ENCODE measurements around the gene ADRA2C.

ADRA2C gene

DNA sequence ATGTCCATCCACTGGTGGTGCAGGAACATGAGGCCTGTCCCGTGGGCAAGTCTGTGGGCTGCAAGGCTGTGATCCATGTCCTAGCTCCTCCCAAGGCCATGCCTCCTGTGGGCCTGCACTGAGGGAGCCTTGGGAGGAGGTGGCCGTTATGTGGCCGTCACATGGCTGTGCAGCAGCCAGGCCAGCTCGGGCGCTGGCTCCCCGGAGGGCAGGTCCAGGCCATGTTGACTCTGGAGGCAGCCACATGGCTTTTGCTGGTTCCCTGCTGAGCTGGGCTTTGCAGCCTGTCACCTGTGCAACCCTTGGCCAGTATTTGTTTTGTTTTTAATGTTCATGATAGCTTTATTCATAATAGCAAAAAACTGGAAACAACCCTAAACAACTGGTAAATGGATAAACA lies 13.3 kb downstream of the ADRA2C start:
- no peak for DNase-seq

DNA sequence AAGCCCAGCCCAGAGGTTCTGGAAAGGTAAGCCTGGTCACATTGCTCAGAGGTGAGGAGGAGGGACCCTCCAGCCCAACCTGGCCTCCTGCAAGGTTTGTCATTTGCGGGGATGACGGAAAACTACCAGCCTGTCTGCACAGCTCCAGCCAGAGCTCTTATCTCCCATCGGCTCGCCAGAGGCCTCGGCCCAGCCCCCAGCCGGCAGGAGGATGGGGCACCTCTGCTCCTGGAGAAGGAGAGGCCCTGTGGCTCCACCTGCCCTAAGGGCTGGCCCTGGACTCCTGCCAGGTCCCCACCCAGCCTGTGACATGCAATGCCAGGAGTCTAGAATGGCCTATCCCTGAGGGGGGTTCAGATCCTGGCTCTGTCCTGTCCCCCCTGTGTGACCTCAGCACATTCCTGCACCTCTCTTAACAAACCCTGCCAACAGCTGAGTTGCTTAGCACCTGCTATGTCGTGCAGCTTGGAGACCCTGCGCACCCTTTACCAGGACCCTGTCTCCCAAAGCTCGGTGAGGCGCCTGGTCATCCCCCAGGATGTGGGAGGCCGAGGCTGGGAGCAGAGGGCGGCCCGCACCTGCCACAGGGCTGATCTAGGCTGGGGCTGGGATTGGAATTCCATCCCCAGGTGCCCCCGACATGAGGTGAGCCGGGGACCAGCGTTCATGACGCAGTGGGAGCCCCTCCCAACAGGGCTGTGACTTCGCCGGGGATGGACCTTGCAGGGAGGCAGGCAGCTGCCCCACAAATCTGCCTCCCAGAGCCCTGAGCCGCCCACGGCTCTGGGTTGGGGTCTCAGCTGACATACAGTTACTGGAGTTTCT lies 14.4 kb downstream of the ADRA2C start:
- DNase-seq, result no peak

DNA sequence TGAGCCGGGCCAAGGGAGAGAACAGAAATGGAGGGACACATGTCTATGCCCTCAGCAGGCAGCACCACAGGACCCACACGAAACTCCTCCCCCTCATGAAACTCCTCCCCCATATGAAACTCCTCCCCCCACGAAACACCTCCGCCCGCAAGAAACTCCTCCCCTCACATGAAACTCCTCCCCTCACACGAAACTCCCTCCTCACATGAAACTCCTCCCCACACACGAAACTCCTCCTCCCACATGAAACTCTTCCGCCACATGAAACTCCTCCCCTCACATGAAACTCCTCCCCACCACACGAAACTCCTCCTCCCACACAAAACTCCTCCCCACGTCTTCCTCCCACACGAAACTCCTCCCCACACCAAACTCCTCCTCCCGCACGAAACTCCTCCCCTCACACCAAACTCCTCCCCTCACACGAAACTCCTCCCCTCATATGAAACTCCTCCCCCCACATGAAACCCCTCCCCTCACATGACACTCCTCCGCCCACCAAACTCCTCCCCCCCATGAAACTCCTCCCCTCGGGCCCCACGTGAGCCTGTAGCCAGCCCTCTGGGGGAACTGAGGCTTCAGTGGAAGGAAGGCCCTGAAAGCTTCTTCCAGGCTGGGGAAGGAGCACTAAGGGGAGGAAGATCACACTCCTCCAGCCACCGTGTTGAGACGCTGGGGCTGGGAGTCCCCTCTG lies 15.2 kb downstream of the ADRA2C start:
- DNase-seq, result no peak

GRCh38 chr4:3781997-3782930 lies 16.1 kb downstream of the ADRA2C start:
- DNase-seq, result no peak

DNA sequence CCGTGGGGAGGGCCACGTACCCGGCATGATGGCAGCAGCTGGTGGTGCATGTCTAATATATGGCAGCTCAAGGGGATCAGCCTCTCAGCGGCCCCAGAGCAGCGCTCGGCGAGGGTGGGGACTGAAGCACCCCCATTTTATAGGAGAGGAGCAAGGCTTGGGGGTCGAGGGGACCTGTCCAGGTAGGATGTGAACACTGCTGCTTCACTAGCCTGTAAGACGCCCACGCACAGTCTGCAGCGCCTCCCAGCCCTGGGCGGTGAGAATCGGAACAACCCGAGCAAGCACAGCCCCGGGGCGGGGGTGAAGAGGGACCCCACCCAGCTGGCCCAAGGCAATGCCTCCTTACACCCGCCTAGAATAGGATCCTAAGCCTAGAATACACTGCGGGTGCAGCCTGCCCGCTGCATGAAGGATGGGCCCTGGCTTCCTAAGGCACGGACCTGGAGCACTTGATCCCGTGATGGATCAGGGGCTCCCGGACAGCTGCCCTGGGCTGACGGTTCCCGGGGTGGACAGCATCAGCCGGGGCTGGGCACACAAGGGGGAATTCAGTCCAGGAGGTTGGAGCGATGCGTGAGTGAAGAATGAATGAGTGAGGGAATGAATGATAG lies 17.6 kb downstream of the ADRA2C start:
- DNase-seq, result no peak

DNA sequence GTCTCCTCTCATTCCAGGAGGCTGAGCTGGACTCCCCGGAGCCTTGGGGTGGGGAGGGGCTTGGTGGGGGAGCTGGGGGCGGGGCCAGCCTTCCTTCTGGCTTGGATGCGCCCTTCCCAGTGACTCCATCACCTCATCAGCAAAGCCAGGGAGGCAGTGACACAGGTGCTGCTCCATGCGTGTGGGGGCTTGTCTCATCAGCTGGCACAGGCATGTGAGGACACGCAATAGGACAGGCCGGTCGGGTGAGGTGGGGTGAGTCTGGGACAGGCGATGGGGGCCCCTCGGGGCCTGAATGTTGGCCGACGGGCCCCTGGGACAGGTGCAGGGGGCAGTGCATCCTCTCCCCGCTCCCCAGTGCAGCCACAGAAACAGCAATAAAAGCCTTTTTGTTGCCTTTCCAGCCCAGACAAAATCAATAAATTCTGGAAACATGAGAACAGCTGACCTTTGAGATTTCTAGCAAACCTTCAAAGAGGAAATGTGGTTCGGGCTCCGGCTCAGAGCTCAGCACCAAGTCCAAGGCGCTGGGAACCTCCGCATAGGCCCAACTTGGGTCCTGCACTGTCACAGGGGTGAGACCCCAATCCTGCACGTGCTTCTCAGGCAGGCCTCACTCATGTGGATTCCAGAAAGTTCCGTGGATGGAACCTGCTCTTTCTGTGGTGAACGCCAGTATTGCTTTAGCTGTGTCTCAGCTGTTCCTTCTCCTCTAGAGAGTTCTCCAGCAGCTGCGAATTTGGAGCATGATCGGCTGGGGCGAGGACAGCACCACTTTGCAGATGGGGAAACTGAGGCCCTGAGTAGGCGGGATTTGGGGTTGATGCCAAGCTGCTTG lies 18.5 kb downstream of the ADRA2C start:
- no peak for DNase-seq

DNA sequence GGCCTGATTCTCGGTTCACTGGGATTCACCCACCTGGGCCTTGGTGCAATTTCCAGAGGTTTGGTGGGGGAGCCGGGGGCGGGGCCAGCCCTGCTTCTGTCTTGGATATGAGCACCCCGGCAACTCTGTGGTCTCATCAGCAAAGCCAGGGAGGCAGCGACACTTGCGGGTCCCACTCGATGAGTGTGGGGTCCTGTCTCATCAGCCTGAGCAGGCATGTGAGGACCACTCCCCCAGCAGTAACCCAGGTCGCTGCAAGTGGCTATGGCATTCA lies 19.0 kb downstream of the ADRA2C start:
- DNase-seq, result no peak

- DNase-seq, result no peak
These were observed 20.1 kb downstream of the ADRA2C start for GRCh38 chr4:3786196-3786869.

GRCh38 chr4:3787489-3788365 lies 21.5 kb downstream of the ADRA2C start:
- DNase-seq, result no peak

GRCh38 chr4:3788366-3788660 lies 22.1 kb downstream of the ADRA2C start:
- DNase-seq, result no peak

DNA sequence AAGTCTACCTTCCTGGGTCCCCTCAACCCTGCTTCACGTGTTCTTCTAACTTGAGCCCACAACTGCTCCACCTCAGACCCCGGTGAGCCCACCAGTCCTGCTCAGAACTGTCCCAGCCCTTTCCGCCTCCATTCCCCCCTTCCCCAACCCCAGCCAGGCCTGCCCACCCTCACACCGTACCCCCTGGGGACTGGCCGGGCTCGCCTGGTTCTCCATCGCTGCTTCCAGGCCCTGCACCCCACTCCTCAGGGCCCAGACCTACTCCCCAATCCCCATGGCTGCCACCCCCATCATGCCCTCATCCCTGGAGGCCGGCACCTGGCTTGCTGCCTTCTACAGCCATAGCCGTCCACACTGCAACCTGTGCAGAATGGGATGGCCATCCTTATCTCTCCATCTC lies 23.4 kb downstream of the ADRA2C start:
- no peak for DNase-seq

GRCh38 chr4:3790006-3790561 lies 23.9 kb downstream of the ADRA2C start:
- no peak for DNase-seq

GRCh38 chr4:3791256-3791655 lies 25.1 kb downstream of the ADRA2C start:
- no peak for DNase-seq

GRCh38 chr4:3791910-3792542 lies 25.8 kb downstream of the ADRA2C start:
- DNase-seq, result no peak

- DNase-seq, result no peak
These were observed 26.6 kb downstream of the ADRA2C start for GRCh38 chr4:3792813-3793212.

DNA sequence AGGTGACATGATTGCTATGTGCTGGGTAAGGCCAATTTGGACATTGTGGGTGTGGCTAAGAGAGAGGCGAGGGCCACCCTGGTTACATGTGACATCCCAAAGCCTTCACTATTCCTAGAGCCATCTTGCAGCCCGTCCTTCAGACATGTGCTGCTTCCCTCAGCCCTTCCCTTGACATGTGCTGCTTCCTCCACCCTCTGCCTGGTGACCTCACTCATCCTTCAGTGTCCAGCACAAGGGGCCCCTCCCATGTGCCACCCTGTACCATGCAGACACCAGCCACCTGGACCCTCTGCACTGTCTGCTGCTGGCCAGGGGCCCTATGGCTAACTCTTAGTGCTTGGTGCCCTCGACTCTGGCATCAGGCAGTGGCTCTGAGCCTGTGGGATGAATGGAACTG lies 27.4 kb downstream of the ADRA2C start:
- DNase-seq, result no peak

GRCh38 chr4:3796960-3797359 lies 30.8 kb downstream of the ADRA2C start:
- DNase-seq, result no peak

DNA sequence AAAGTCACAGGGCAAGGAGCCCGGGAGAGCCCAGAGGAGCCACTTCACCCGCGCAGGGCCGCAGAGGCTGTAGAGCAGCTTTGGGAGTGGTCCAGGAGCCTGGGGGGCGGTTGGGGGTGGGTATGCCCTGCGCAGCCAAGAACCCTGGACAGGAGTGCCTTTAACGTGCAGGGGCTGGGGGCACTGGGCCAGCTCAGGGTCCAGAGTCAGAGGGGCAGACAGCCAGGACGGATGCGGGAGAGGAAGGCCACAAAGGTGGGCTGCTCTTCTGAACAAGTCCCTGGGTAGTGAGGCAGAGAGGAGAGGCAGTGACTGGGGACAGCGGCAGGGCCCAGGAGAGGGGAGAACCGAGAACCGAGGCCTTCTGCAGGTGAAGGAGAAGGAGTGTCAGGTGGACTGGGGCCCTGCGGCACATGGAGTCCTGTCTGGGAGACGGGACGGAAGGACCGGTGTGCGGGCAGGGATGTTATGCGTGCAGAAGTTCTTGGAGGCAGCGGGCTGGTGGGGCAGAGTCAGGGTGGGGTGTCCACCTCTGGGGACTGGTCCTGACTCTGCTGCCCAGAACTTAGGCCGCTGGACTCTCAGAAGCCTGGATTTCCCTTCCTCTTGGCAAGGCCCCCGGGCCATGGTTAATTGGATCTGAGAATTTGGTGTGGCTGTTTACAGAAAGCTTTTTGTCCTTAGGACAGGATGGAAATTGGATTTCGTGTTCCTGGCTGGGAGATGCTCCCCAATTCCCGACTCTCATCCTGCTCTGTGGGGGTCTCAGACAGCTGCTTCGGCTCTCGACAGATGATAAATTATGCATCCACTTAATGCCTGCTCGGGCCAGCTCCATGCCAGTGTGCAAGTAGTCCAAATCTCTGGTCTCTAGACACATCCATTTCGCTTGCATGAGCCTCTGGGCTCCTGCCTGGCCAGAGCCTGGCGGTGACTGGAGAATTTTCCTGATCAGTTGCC lies 31.9 kb downstream of the ADRA2C start:
- no peak for DNase-seq

DNA sequence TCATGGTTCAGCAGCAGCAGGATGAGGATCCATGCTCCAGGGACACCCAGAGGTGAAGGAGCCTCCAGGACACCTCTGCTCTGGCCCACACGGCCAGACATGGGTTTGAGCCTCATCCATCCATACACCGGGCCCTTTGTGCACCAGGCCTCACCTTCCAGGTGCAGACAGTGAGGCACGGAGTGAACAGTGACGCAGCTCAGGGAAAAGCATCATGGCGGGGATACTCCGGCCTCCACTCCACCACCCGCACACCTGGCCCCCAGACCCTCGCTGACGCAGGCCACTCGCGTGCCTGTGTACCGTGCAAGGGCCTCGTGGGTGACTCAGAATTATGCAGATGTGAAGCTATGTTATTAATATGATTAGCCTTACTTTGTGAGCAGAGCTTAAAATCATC lies 33.3 kb downstream of the ADRA2C start:
- DNase-seq, result no peak
